Body of pancreas (tissue), 4 donors: ENCODE data around the gene GALNT5. TPM values are rescaled to one million over a fixed set of nuclear protein-coding genes. Genes with fewer than 3 reads are reported as not detected.
"Not testable (repeated sequence)": the region's sequence is repeated elsewhere in the genome, so short reads cannot be mapped to it uniquely, and the experiment has no call there.

ENCODE experiments used
- ATAC-seq: fragments of 150-250 bp; one replicate; pipeline ENCODE4 v1.9.1; 2016
- DNase-seq, 4 donors: peaks; one replicate each; pipeline ENCODE4 v3.0.0-alpha.2; 2019
- H3K27ac ChIP-seq, 4 donors: fragments of 200-600 bp; sonication (generic); 1 replicate in 3 of 4; 2 replicates in 1 of 4; pipeline versions ENCODE4 v1.5.1 to v1.6.1; 2016 to 2019; ENCODE audit warnings: mild to moderate bottlenecking in 1 of 4, mixed read lengths in 1 of 4, moderate library complexity in 1 of 4
- H3K27me3 ChIP-seq, 2 donors: fragments of 200-600 bp; sonication (generic); one replicate each; pipeline ENCODE4 v1.6.0; 2016; ENCODE audit warnings: mild to moderate bottlenecking in 1 of 2
- H3K36me3 ChIP-seq, 2 donors: fragments of 200-600 bp; sonication (generic); replicated peaks in 1 of 2; 2 replicates each; pipeline ENCODE4 v1.5.1; 2016; ENCODE audit warnings: low read depth in 2 of 2; ENCODE audit not compliant: insufficient read depth in 1 of 2
- H3K4me1 ChIP-seq: fragments of 200-600 bp; sonication (generic); one replicate; pipeline ENCODE4 v1.6.0; 2016
- H3K4me3 ChIP-seq, 2 donors: fragments of 200-600 bp; sonication (generic); 1 replicate in 1 of 2; 2 replicates in 1 of 2; pipeline ENCODE4 v1.5.1; 2016 to 2019
- H3K9me3 ChIP-seq, 3 donors: fragments of 200-600 bp; sonication (generic); 1 replicate in 2 of 3; 2 replicates in 1 of 3; pipeline ENCODE4 v1.5.1; 2016
- CTCF ChIP-seq, 7 experiments: fragments of 450-650 bp in 4 of 7; fragments of 200-600 bp in 3 of 7; sonication (generic) in 3 of 7; IDR thresholded peaks; one replicate each; pipeline ENCODE4 v1.5.1; 2016 to 2019; ENCODE audit warnings: antibody characterized with exemption in 7 of 7
- POLR2A ChIP-seq, 3 donors: fragments of 450-650 bp; IDR thresholded peaks; one replicate each; pipeline ENCODE4 v1.6.1; 2016; ENCODE audit warnings: antibody characterized with exemption in 3 of 3, mild to moderate bottlenecking in 2 of 3
- WGBS, 2 donors: methylation state at CpG; one replicate each; pipeline ENCODE4 v1.1.5; 2017; 5-methylcytosine and 5-hydroxymethylcytosine counted together
- intact Hi-C: fragments of 100-400 bp; cut with DNase I; formaldehyde crosslinking; loops from one replicate; pipeline ENCODE4 v1.15.1; 2023
- total RNA-seq, 2 donors: library from RNA; depleted of rRNA; stranded (reverse); fragments of >200 nt; gene quantifications; one replicate each; pipeline ENCODE4 v1.1.0, GENCODE V29; 2016

GALNT5 gene
- total RNA-seq, 2 donors from 2014 or later = 3.1 TPM; not detected in 1

- no peaks in the 10 kb centered on the region for H3K36me3 ChIP-seq
- no peak for DNase-seq
- intact Hi-C loops = no loop called here
- ATAC-seq = no peak
- H3K4me3 ChIP-seq = no peak overlapping the region
- WGBS, 2 donors = 50 to 61% methylated on average over 1 of the region's 1 CpG
- no peak overlapping the region for H3K27ac ChIP-seq
- no peaks in the 10 kb centered on the region for H3K27me3 ChIP-seq
- TF ChIP-seq CTCF (IDR thresholded peaks at IDR 0.05) (no peak), POLR2A (IDR thresholded peaks at IDR 0.05) (no peak)
- H3K9me3 ChIP-seq = no peaks in the 10 kb centered on the region
- H3K4me1 ChIP-seq = no peaks in the 10 kb centered on the region
Measured at GRCh38 chr2:157220502-157220901, 37.0 kb upstream of the GALNT5 start.

GRCh38 chr2:157221394-157221988, 36.0 kb upstream of the GALNT5 start:
- Histone ChIP-seq H3K4me3 (no peak overlapping the region), H3K4me1 (no peaks in the 10 kb centered on the region), H3K27me3 (no peaks in the 10 kb centered on the region), H3K9me3 (no peaks in the 10 kb centered on the region), H3K27ac (no peak overlapping the region), H3K36me3 (no peaks in the 10 kb centered on the region)
- 51 to 55% methylated on average over 2 of the region's 2 CpGs for WGBS, 2 donors
- no peak for DNase-seq
- intact Hi-C loops = no loop called here
- TF ChIP-seq POLR2A (IDR thresholded peaks at IDR 0.05) = no peak
- TF ChIP-seq CTCF (IDR thresholded peaks at IDR 0.05) = no peak
- no peak for ATAC-seq

DNA sequence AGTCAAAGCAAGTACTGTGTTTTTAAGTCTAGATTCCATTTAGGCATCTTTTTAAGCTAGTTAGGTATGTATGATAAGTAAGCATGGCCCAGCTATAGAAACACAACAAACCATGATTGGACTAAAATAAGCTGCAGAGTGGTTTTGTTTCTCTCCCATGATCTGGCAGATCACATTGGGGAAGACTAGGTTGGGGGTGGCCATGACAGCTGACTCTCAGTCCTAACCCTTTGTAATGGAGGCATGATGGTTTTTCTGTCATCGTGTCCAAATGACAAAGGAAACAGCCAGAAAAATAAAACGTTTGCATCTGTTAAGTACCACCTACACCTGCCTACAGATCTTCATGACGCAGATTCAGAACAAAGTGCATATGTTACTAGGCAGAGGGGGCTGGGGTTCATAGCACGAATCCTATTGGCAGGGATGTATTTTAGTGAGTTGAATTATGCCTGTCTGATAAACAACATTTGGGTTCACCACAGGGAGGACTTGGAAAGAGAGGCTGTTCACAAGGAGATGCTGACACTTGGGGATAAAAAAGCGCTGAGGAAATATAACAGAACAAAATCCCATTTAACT, 33.8 kb upstream of the GALNT5 start:
- H3K27ac ChIP-seq = no peak overlapping the region
- DNase-seq = no peak
- no peaks in the 10 kb centered on the region for H3K27me3 ChIP-seq
- TF ChIP-seq POLR2A (IDR thresholded peaks at IDR 0.05) (no peak), CTCF (IDR thresholded peaks at IDR 0.05) (no peak)
- no peaks in the 10 kb centered on the region for H3K36me3 ChIP-seq
- no peak for ATAC-seq
- no peaks in the 10 kb centered on the region for H3K4me1 ChIP-seq
- H3K9me3 ChIP-seq = no peaks in the 10 kb centered on the region
- no peak overlapping the region for H3K4me3 ChIP-seq
- intact Hi-C loops = no loop called here
- WGBS, 2 donors = 59 to 69% methylated on average over 5 of the region's 5 CpGs

- H3K4me1 ChIP-seq, intact Hi-C loops, H3K27ac ChIP-seq, DNase-seq, ATAC-seq, H3K36me3 ChIP-seq, H3K9me3 ChIP-seq, H3K4me3 ChIP-seq, H3K27me3 ChIP-seq: not testable (repeated sequence)
- WGBS, 2 donors = 83 to 89% methylated on average over 2 of the region's 2 CpGs
Measured at GRCh38 chr2:157224448-157224847, 33.1 kb upstream of the GALNT5 start.

DNA sequence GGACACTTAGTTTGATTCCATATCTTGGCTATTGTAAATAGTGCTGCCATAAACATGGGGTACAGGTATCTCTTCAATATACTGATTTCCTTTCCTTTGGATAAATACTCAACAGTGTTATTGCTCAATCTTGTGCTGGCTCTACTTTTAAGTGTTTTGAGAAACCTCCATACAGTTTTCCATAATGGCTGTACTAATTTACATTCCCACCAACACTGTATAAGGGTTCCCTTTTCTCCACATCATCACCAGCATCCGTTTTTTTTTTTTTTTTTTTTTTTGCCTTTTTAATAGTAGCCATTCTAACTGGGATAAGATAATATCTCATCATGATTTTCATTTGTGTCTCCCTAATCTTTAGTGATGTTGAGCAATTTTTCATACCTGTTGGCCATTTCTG, 29.9 kb upstream of the GALNT5 start:
- Histone ChIP-seq H3K36me3 (no peaks in the 10 kb centered on the region), H3K27me3 (no peaks in the 10 kb centered on the region), H3K4me3 (no peak overlapping the region), H3K9me3 (no peaks in the 10 kb centered on the region), H3K4me1 (no peaks in the 10 kb centered on the region), H3K27ac (no peak overlapping the region)
- WGBS, 2 donors = 35 to 50% methylated on average over 1 of the region's 1 CpG
- DNase-seq (no peak), ATAC-seq (no peak)
- intact Hi-C loops = no loop called here
- no peak for TF ChIP-seq CTCF (IDR thresholded peaks at IDR 0.05)
- no peak for TF ChIP-seq POLR2A (IDR thresholded peaks at IDR 0.05)
